Measurements from ENCODE around the gene GCC1.

- TF ChIP-seq, protein P1, sequence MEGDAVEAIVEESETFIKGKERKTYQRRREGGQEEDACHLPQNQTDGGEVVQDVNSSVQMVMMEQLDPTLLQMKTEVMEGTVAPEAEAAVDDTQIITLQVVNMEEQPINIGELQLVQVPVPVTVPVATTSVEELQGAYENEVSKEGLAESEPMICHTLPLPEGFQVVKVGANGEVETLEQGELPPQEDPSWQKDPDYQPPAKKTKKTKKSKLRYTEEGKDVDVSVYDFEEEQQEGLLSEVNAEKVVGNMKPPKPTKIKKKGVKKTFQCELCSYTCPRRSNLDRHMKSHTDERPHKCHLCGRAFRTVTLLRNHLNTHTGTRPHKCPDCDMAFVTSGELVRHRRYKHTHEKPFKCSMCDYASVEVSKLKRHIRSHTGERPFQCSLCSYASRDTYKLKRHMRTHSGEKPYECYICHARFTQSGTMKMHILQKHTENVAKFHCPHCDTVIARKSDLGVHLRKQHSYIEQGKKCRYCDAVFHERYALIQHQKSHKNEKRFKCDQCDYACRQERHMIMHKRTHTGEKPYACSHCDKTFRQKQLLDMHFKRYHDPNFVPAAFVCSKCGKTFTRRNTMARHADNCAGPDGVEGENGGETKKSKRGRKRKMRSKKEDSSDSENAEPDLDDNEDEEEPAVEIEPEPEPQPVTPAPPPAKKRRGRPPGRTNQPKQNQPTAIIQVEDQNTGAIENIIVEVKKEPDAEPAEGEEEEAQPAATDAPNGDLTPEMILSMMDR (conservative IDR thresholded peaks at IDR 0.05) = no peak
- no peak for TF ChIP-seq EZH2 (IDR thresholded peaks at IDR 0.05; ENCODE audit: low read depth)
Measured at GRCh38 chr7:127578711-127579275, 6.6 kb downstream of the GCC1 start.

All from PC-9 (cell line).